Loucy (cell line): ENCODE data around the gene ARHGAP10.

ENCODE experiments used
- H2AFZ ChIP-seq: fragments of 200-600 bp; sonication (generic); 2 replicates; pipeline ENCODE4 v1.6.0; 2016; ENCODE audit warnings: antibody characterized with exemption, mild to moderate bottlenecking, low read length, moderate library complexity
- H3F3A ChIP-seq: fragments of 200-600 bp; 2 replicates; pipeline ENCODE4 v1.6.0; 2016; ENCODE audit warnings: antibody characterized with exemption, low read depth, mild to moderate bottlenecking
- H3K27me3 ChIP-seq: fragments of 200-600 bp; sonication (generic); 2 replicates; pipeline ENCODE4 v1.6.1; 2014; ENCODE audit warnings: low read length, mild to moderate bottlenecking; ENCODE audit not compliant: insufficient read depth, poor library complexity, severe bottlenecking
- H3K36me3 ChIP-seq: fragments of 200-600 bp; sonication (generic); 2 replicates; pipeline ENCODE4 v1.6.1; 2016; ENCODE audit warnings: low read length; ENCODE audit not compliant: insufficient read depth
- H3K4me1 ChIP-seq: fragments of 200-600 bp; sonication (generic); 2 replicates; pipeline ENCODE4 v1.5.1; 2014; ENCODE audit warnings: low read length, mild to moderate bottlenecking; ENCODE audit not compliant: insufficient read depth, poor library complexity, severe bottlenecking
- H3K4me2 ChIP-seq: fragments of 200-600 bp; sonication (generic); 2 replicates; pipeline ENCODE4 v1.6.0; 2014; ENCODE audit warnings: antibody characterized with exemption, low read length, low read depth, mild to moderate bottlenecking; ENCODE audit not compliant: poor library complexity, severe bottlenecking
- H3K4me3 ChIP-seq: fragments of 200-600 bp; sonication (generic); 2 replicates; pipeline ENCODE4 v1.5.1; 2014; ENCODE audit warnings: low read length, mild to moderate bottlenecking, mixed read lengths; ENCODE audit not compliant: poor library complexity, severe bottlenecking
- H3K79me2 ChIP-seq: fragments of 200-600 bp; sonication (generic); 2 replicates; pipeline ENCODE4 v1.6.1; 2014; ENCODE audit warnings: low read length; ENCODE audit not compliant: insufficient read depth
- H3K9ac ChIP-seq: fragments of 200-600 bp; sonication (generic); 2 replicates; pipeline ENCODE4 v1.6.0; 2014; ENCODE audit warnings: mild to moderate bottlenecking, low read depth, low read length, moderate library complexity; ENCODE audit not compliant: poor library complexity, severe bottlenecking
- H3K9me2 ChIP-seq: fragments of 200-600 bp; sonication (generic); replicated peaks from 2 replicates; pipeline ENCODE4 v1.6.1; 2016; ENCODE audit warnings: low read depth, low read length, mixed read lengths
- H3K9me3 ChIP-seq: fragments of 200-600 bp; sonication (generic); 2 replicates; pipeline ENCODE4 v1.6.1; 2014; ENCODE audit warnings: mild to moderate bottlenecking, antibody characterized with exemption, low read length, low read depth; ENCODE audit not compliant: insufficient read depth
- H4K20me1 ChIP-seq: fragments of 200-600 bp; sonication (generic); 2 replicates; pipeline ENCODE4 v1.6.0; 2014; ENCODE audit warnings: antibody characterized with exemption, low read length, mild to moderate bottlenecking; ENCODE audit not compliant: insufficient read depth, poor library complexity, severe bottlenecking
- EZH2phosphoT487 ChIP-seq: fragments of 200-600 bp; IDR thresholded peaks from 2 replicates; pipeline ENCODE4 v1.6.1; 2018; ENCODE audit warnings: antibody characterized with exemption, mild to moderate bottlenecking, moderate library complexity, borderline replicate concordance
- TF ChIP-seq, protein P1 (sequence below): fragments of 200-600 bp; sonication (generic); conservative IDR thresholded peaks from 2 replicates; pipeline ENCODE4 v1.5.1; 2014; ENCODE audit warnings: mild to moderate bottlenecking, antibody characterized with exemption, low read length

Gene ARHGAP10

DNA sequence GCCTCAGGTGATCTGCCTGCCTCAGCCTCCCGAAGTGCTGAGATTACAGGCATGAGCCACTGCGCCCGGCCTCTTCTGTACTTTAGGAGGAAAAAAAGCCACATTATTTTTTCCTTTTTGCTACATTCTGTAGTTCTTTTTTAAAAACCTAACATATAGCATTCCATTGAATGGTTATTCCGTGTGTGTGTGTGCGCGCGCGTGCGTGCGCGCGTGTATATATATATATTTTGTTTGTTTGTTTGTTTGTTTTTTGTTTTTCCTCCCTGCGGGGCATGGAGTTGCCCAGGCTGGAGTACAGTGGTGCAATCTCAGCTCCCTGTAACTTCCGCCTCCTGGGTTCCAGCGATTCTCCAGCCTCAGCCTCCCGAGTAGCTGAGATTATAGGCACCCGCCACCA, 59.5 kb downstream of the ARHGAP10 start:
- no peak overlapping the region for H3K4me2 ChIP-seq
- peaks cover 50% of the 10 kb centered on the region for H3K79me2 ChIP-seq
- no peak overlapping the region for H3K4me3 ChIP-seq
- TF ChIP-seq EZH2phosphoT487, result no peak
- TF ChIP-seq, protein P1, sequence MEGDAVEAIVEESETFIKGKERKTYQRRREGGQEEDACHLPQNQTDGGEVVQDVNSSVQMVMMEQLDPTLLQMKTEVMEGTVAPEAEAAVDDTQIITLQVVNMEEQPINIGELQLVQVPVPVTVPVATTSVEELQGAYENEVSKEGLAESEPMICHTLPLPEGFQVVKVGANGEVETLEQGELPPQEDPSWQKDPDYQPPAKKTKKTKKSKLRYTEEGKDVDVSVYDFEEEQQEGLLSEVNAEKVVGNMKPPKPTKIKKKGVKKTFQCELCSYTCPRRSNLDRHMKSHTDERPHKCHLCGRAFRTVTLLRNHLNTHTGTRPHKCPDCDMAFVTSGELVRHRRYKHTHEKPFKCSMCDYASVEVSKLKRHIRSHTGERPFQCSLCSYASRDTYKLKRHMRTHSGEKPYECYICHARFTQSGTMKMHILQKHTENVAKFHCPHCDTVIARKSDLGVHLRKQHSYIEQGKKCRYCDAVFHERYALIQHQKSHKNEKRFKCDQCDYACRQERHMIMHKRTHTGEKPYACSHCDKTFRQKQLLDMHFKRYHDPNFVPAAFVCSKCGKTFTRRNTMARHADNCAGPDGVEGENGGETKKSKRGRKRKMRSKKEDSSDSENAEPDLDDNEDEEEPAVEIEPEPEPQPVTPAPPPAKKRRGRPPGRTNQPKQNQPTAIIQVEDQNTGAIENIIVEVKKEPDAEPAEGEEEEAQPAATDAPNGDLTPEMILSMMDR, result no peak
- H3K9me2 ChIP-seq, result no peaks in the 10 kb centered on the region
- no peaks in the 10 kb centered on the region for H3K36me3 ChIP-seq
- no peak overlapping the region for H2AFZ ChIP-seq
- H3K4me1 ChIP-seq, result peaks cover 51% of the 10 kb centered on the region
- H3F3A ChIP-seq, result peaks cover 8% of the 10 kb centered on the region; the same call in 1 of the 2 replicates
- H3K9me3 ChIP-seq, result no peaks in the 10 kb centered on the region
- H4K20me1 ChIP-seq, result no peaks in the 10 kb centered on the region
- H3K27me3 ChIP-seq, result no peaks in the 10 kb centered on the region
- H3K9ac ChIP-seq, result no peak overlapping the region

DNA sequence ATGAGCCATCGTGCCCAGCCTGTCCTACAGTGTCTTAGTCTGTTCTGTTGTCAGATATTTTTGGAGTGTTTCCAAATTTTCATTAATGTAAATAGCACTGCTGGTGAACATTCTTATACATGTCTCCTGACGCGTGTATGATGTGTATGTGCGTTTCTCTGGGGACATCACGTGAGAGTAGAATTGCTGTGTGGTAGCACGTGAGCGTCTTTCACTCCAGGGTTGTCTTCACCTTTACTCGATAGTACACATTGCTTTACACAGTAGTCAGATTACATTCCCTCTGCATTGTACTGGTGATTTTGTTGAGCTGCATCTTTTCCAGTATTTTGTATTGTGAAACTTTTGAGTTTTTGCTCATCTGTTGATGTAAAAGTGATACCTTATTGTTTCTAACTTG, 60.0 kb downstream of the ARHGAP10 start:
- Histone ChIP-seq H3K27me3 (no peaks in the 10 kb centered on the region), H3K4me3 (no peak overlapping the region), H3K9ac (no peak overlapping the region), H3K4me2 (peak overlapping the region; percentile 33), H3K9me2 (no peaks in the 10 kb centered on the region), H3K79me2 (peaks cover 50% of the 10 kb centered on the region), H4K20me1 (no peaks in the 10 kb centered on the region), H3K36me3 (no peaks in the 10 kb centered on the region), H3F3A (peaks cover 8% of the 10 kb centered on the region; the same call in 1 of the 2 replicates), H3K9me3 (no peaks in the 10 kb centered on the region), H3K4me1 (peaks cover 48% of the 10 kb centered on the region), H2AFZ (no peak overlapping the region)
- TF ChIP-seq EZH2phosphoT487, result no peak
- TF ChIP-seq, protein P1, result no peak

DNA sequence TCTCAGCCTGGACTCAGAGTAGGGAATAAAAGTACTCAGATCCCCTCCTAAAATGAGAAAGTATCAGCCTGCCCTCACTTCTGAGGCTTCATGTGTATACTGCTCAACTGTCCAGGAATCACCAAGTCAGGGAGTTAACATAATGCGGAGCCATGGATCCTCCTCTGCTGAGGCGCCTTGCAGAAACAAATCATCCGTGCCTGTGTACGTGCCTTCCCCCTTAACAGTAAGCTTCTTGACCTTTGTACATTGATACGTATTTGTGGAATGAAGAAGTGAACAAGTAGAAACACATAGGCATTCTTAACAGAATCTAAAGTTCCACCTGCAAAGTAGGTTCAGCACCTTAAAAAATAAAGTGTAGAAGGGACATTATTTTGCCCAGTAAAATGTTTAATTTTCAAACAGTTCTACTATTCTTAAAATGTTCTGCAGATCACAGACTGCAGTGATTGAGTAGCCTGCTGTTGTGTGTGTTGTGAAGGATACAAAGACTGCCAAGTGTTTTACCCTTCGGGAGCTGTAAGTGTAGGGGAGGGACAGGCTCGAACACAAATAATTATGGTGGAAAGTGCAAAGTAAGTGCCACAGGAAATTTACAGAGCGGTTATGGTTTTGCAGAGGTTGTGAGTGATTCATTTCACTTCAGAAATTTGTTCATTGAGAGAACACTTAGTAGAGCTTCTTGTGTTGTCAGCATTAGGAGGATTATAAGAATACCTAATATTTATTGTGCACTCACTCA, 61.9 kb downstream of the ARHGAP10 start:
- Histone ChIP-seq H3K4me3 (peak overlapping the region; percentile 40), H3K9ac (peak overlapping the region; percentile 13), H3K9me3 (no peaks in the 10 kb centered on the region), H3K9me2 (no peaks in the 10 kb centered on the region), H3K36me3 (no peaks in the 10 kb centered on the region), H3K4me2 (peak overlapping the region; percentile 60), H3K27me3 (no peaks in the 10 kb centered on the region), H4K20me1 (no peaks in the 10 kb centered on the region), H3K4me1 (peaks cover 54% of the 10 kb centered on the region), H3K79me2 (peaks cover 57% of the 10 kb centered on the region), H2AFZ (no peak overlapping the region), H3F3A (peaks cover 8% of the 10 kb centered on the region; the same call in 1 of the 2 replicates)
- TF ChIP-seq, protein P1, result no peak
- no peak for TF ChIP-seq EZH2phosphoT487
